NCI-H2196 treated with DMSO at 0.1 percent for 48 hours (cell line): ENCODE measurements around the gene SENP6.
"Not testable (repeated sequence)": the region's sequence is repeated elsewhere in the genome, so short reads cannot be mapped to it uniquely, and the experiment has no call there.

Experiments
- DNase-seq: peaks from one replicate; lab custom pipeline; 2025; ENCODE audit not compliant: unreplicated experiment; lab: John Stamatoyannopoulos, UW

Gene SENP6

DNA sequence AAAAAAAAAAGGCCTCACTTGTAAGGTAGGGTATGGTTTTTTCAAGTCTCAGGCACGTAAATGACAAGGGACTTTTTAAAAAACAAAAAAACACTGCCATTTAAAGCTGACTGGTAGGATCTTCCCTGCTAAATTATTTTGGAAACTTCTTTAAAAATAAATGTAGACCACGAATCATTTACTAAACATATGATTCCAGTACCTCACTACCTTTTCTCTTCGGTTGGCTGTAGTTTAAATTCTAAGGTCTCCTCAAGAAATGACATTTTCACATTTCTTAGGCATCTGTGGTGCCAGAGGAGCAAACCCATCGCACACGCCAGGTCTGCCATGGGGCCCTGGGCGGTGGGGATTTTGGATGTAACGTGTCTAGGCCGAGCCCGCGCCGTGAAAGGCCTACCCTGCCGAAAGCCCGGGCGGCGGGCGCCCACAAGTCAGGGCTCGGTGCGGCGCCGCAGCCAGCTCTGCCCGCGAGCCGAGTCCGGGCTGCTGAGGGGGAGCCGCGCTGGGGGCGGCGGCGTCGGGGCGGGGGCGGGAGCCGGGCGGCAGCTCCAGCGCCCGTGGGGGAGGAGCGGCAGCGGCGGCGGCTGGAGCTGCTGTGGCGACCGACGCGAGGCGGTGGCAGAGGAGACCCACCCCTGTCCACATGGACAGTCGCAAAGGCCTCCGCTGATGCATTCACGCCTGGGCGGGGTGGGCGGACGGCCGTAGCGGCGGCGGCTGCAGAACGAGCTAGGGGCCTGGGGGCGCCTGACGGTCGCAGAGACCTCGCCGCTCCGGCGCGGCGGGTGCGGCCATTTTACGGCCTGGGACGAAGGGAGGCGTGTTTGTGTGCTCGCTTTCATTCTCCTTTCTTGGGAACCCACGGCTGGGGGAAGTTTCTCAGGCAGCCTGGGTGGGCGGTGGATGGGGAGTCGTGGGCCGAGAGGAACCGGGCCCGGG is at the start of gene SENP6:
Gene SENP6 (plus strand): TSS at position 577 of the 942 bp plus-strand sequence. CDS start 645 bp downstream, outside the sequence.
- DNase-seq = peak; percentile 34

DNA sequence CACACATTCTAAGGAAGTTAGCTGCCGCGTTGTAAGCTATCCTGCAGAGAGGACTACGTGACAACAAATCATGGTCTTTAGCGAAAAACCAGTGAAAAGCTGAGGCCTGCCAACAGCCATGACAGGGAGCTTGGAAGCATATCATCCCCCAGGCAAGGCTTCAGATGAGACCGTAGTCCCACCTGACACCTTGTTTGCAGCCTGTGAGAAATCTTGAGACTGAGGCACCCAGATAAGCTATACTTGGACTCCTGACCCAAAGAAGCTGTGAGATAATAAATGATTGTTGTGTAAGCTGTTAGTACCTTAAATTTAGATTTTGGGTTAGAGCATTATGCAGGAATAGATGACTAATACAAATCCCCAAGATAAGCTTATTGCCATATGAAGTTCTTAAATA is 45.4 kb upstream of the SENP6 start:
- no peak for DNase-seq

DNA sequence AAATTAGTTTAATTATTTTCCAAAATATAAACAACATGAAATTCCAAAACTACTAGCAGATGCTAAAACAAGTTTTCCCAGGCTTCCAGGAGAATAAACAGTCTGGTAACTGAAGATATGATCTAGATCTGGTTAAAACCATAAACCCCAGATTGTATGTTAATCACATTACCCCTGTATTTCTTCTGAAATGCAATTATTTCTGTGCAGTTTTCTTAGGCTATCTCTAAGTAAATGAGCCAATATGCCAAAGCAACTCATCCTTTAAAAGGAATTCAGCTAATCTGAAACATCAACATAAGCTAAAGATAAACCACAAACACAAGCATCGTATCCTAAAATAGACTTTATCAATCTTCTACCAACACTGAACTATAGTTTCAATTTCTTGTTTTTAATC is 44.6 kb upstream of the SENP6 start:
- no peak for DNase-seq

- DNase-seq = no peak
Observed at GRCh38 chr6:75563032-75563431, 38.6 kb upstream of the SENP6 start.

- DNase-seq = no peak
Observed at GRCh38 chr6:75566137-75566767, 35.4 kb upstream of the SENP6 start.

DNA sequence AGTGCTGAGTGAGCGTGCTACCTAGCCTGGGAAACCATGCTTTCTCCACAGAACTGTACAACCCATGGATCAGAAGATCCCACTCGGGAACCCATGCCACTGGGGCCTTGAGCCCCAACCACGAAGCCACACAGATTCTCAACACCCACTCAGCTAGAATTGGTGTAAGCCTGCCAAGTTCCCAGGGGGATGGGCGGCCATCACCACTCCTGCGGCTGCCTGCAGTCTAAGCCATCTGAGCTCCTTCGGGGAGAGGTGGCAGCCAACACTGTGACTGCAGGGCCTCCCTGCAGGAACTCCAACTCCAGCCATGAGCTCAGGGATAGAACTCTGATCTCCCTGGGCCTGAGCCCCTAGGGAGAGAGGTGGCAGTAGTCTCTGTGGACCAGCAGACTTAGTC is 33.6 kb upstream of the SENP6 start:
- DNase-seq = no peak

GRCh38 chr6:75568965-75569364 is 32.7 kb upstream of the SENP6 start:
- DNase-seq = no peak

DNA sequence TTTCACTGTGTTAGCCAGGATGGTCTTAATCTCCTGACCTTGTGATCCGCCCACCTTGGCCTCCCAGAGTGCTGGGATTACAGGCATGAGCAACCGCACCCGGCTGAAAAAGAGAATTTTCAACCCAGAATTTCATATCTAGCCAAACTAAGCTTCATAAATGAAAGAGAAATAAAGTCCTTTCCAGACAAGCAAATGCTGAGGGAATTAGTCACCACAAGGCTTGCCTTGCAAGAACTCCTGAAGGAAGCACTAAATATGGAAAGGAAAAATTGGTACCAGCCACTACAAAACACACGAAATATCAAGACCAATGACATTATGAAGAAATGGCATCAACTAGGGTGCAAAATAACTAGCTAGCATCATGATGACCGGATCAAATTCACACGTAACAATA is 31.0 kb upstream of the SENP6 start:
- not testable (repeated sequence) for DNase-seq

- DNase-seq = no peak
Observed at GRCh38 chr6:75572072-75572471, 29.6 kb upstream of the SENP6 start.

- no peak for DNase-seq
Observed at GRCh38 chr6:75579951-75580350, 21.7 kb upstream of the SENP6 start.

DNA sequence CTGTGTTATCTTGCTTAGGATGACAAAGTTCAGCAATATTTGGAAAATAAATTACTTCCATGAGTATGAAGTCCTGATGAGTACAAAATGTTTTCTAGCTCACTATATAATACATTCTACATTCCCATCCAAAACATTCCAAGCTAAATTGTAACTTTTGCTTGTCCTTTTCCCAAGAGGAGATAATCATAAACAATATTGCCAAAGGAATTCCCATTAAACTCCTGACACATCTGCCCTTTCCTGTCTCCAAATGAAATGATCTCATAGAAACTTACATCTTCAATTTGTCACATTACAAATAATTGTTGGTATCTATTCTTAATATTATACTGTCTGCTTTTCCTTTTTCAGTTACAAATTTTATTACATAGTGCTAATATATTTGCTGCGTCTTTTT is 20.4 kb upstream of the SENP6 start:
- DNase-seq = no peak

GRCh38 chr6:75584552-75584951 is 17.1 kb upstream of the SENP6 start:
- DNase-seq = not testable (repeated sequence)

GRCh38 chr6:75588948-75589347 is 12.7 kb upstream of the SENP6 start:
- DNase-seq = no peak

GRCh38 chr6:75590370-75590769 is 11.3 kb upstream of the SENP6 start:
- no peak for DNase-seq

DNA sequence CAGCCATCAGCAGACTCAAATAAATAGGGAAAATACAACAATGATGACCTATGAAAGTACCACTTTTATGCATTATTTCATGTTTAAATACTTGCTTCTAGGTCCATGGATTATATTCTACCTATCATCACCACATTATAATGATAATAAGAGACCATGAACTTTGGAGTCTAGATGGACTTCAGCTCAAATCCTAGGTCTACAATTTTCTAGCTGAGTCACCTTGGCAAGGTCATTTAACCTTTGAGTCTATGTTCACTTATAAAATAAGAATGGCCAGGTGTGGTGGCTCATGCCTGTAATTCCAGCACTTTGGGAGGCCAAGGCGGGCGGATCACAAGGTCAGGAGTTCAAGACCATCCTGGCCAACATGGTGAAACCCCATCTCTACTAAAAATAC is 5.3 kb upstream of the SENP6 start:
- not testable (repeated sequence) for DNase-seq

GRCh38 chr6:75600768-75601167 is 912 bp upstream of the SENP6 start:
- DNase-seq = no peak

- no peak for DNase-seq
Observed at GRCh38 chr6:75602246-75603105, 796 bp downstream of the SENP6 start.

DNA sequence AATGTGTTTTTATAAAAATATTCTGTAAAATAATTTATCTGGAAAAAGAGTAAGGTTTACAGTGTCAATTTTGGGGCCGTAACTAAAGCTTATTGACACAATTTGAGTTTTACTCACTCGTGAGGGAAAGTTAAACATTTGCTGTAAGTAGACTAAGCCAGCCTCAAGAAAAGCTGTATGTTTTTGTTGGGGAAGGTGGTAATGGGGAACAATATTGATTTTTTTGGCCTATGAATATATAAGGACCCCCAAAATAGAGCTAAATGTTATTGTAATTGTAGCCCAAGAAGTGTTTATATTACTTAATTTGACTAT is 1.4 kb downstream of the SENP6 start:
- no peak for DNase-seq

GRCh38 chr6:75604294-75604693 is 2.6 kb downstream of the SENP6 start:
- no peak for DNase-seq

GRCh38 chr6:75605635-75606034 is 4.0 kb downstream of the SENP6 start:
- DNase-seq = no peak

GRCh38 chr6:75608304-75608703 is 6.6 kb downstream of the SENP6 start:
- DNase-seq = no peak
